CD4-positive, alpha-beta T cell treated with Interleukin-4 for 1 hour (primary cell): ENCODE results near the gene MRAS.
"Not testable (repeated sequence)": the region's sequence is repeated elsewhere in the genome, so short reads cannot be mapped to it uniquely, and the experiment has no call there.

ENCODE experiments used
- DNase-seq, 2 donors: peaks; one replicate each; pipeline ENCODE4 v3.0.0-alpha.2; 2020 to 2022

MRAS gene

GRCh38 chr3:138450704-138451424 is 102.5 kb downstream of the MRAS start:
- DNase-seq = no peak

- DNase-seq = no peak
Measured at GRCh38 chr3:138451595-138452162, 103.3 kb downstream of the MRAS start.

GRCh38 chr3:138452436-138452835 is 104.1 kb downstream of the MRAS start:
- DNase-seq = no peak

- DNase-seq = not testable (repeated sequence)
Measured at GRCh38 chr3:138453940-138454339, 105.6 kb downstream of the MRAS start.
